Measurements from ENCODE around the gene PTPRH. TPM values are rescaled to one million over a fixed set of nuclear protein-coding genes. Genes with fewer than 3 reads are reported as not detected.

Gene PTPRH, protein sequence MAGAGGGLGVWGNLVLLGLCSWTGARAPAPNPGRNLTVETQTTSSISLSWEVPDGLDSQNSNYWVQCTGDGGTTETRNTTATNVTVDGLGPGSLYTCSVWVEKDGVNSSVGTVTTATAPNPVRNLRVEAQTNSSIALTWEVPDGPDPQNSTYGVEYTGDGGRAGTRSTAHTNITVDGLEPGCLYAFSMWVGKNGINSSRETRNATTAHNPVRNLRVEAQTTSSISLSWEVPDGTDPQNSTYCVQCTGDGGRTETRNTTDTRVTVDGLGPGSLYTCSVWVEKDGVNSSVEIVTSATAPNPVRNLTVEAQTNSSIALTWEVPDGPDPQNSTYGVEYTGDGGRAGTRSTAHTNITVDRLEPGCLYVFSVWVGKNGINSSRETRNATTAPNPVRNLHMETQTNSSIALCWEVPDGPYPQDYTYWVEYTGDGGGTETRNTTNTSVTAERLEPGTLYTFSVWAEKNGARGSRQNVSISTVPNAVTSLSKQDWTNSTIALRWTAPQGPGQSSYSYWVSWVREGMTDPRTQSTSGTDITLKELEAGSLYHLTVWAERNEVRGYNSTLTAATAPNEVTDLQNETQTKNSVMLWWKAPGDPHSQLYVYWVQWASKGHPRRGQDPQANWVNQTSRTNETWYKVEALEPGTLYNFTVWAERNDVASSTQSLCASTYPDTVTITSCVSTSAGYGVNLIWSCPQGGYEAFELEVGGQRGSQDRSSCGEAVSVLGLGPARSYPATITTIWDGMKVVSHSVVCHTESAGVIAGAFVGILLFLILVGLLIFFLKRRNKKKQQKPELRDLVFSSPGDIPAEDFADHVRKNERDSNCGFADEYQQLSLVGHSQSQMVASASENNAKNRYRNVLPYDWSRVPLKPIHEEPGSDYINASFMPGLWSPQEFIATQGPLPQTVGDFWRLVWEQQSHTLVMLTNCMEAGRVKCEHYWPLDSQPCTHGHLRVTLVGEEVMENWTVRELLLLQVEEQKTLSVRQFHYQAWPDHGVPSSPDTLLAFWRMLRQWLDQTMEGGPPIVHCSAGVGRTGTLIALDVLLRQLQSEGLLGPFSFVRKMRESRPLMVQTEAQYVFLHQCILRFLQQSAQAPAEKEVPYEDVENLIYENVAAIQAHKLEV
- 2.0 TPM for polyA plus RNA-seq (2013, experiment 1 of 2; ENCODE audit: insufficient read length)
- polyA plus RNA-seq (2013, experiment 2 of 2; ENCODE audit: insufficient read length), result 2.9 TPM

GRCh38 chr19:55208880-55209692, at the start of gene PTPRH:
PTPRH (minus strand) TSS chr19:55209501; CDS start chr19:55209433, 68 bp downstream.
- DNase-seq, result no peak

DNA sequence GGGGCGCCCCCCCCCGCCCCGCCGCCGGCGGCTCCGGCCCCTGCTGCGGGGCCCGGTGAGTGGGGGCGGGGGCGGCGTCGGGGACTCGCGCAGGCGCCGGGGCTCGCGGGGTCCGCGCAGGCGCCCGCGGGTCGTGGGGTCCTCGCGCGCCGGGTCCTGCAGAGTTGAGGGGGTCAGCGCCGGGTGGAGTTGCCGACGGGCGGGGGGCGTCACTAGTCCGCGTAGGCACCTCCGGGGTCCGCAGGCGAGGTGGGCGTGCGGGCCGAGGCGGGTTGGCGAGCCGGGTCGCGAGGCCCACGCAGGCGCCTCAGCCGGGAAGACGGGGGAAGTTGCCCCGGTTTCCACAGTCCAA, 49.2 kb upstream of the PTPRH start:
- no peak for DNase-seq

DNA sequence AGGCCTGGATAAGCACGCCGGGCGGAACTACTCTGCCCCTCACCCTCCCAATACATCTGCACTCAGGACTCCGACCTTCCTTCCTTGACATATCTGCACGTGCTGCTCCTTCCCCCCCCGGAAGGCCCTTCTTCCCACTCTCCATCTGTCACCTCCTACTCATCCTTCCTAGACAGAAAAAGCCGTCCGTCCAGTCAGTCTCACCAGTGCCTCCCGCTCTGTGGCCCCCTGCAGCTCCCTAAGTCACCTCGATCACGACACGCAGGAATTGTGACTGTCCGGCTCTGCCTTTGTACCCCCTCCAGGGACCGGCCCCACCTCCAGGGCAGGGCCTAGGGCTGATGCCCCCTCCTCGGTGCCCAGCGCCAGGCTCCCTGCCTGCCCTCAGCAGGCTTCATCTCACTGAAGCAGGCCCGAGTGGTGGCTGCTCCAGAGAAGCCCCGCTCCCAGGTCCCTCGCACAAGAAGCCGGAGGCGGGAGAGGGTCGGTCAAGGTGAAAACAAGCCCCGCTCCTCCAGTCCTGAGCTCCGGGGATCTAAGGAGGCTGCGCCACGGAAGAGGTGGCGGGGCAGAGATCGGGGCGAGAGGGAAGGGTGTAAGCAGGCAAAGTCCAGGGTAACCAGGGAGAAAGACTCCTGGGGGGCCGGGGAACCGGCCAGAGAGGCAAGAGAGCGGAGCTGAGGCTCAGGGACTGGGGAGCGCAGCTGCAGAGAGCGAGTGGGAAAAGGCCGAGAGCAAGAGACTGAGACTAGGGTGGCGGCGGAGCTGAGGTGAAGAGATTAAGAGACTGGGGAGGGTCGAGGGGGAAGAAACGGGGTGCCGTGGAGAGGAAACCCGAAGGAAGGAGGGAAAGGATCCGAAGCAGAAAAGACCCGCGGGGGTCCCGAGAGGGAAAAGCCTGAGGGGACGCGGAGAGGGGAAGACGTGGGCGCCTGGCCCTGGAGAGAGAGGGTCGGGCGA, 48.4 kb upstream of the PTPRH start:
- DNase-seq, result no peak

GRCh38 chr19:55256562-55257460, 47.5 kb upstream of the PTPRH start:
- DNase-seq, result no peak

- no peak for DNase-seq
Measured at GRCh38 chr19:55255618-55256423, 46.5 kb upstream of the PTPRH start.

GRCh38 chr19:55254625-55254977, 45.3 kb upstream of the PTPRH start:
- DNase-seq, result no peak

DNA sequence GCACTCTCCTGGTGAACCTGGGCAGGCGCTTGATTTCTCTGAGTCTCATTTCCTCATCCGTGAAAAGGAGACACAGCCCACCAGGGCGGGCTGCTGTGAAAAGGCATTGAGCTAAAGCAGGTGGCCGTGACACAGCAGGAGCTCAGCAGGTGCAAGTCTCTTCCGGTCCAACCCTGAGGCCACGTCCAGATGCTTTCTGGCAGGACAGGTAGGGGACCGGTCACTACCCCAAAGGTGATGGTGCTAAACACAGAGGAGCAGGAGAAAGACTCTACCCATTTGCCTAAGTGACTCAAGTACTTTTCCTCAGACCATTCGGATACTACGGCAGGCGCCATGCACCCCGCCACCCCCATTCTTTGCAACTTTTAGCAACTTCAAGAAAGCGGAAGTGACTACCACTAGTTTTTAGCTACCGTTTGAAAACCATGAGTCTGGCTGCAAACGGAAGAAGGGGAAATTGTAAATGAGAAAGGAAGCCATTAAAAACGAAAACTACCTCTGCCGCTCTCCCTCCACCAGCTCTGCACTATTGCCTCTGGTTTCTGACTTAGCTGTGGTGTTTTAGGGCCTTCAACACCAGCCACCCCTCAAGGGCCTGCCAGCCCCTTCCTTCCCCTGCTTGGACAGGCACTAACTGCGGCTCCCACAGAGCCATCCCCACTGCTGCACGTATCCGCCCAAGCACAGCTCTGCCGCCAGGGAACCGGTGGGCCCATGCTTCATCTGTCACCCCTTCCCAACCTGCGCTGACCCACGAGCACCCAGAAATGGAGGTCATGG, 44.7 kb upstream of the PTPRH start:
- DNase-seq, result no peak

DNA sequence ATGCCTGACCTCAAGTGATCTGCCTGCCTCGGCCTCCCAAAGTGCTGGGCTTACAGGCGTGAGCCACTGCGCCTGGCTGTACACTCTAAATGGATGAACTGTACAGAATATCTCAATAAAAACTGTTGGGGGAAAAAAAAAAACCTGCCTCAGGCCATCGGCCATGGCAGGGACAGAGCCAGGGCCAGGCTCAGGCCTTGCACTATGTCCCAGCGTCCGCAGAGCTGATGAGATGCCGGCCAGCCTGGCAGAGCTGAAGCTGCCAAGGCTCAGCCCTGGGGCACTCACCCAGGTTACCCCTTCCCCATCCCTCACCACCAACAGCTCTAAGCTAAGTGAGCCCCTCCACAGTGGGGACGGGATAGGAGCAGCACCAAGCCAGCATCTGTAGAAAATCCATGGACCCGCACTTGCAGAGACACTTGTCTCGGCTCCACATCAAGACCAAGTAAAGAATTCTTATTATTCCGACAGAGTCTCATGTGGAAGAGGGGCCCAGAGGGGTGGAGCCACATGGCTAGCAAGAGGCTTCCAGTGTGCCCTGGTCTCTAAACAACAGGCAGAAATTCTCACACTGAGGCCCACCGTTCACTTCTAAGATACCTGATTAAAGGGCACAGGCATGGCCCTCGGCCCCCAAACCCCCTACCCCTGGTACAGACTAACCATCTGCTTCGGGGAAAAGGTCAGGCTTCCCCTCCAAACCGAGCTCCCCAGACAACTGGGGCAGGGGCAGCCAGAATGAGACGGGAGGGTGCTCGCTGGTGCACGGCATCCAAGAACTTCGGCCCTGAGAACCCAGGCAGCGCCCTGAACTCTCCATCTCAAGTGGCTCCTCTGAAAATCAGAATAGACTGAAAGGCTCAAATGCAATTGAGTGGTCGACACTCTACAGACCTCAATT, 43.7 kb upstream of the PTPRH start:
- DNase-seq, result no peak

- DNase-seq, result peak; percentile 10
Measured at GRCh38 chr19:55251341-55252081, 42.2 kb upstream of the PTPRH start.

DNA sequence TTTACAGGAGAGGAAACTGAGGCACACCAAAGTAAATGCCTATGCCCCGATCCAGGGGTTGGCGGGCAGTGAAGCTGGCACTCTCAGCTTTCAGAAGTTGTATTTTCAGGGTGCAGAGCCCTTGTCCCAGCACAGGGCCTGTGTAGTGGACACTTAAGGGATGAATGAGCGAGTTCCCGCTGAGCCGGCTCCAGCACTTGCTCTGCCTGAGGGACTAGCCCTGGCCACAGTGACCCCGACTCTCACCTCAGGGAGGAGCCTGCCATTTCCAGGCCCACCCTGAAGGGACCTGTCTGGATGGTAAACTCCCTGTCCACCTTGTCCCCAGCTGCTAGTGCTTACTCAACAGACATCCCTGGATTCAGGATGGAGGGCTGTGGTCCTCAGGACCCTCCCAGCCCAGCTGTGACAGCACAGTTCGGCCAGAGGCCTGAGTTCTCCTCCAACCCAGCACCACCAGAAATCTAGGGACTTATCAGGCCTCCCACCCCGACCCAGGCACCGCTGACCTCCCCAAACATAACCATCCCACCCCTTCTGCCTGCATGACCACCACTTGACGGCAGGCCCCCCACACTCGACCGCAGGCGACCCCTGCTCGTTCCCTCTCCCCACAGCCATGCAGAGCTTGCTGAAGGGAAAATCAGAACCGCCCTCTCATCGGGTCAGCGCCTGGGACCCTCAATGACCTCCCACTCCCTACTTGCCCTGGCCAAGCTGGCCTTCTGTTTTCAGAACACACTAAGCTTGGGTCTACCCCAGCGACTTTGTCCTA, 41.1 kb upstream of the PTPRH start:
- DNase-seq, result no peak

DNA sequence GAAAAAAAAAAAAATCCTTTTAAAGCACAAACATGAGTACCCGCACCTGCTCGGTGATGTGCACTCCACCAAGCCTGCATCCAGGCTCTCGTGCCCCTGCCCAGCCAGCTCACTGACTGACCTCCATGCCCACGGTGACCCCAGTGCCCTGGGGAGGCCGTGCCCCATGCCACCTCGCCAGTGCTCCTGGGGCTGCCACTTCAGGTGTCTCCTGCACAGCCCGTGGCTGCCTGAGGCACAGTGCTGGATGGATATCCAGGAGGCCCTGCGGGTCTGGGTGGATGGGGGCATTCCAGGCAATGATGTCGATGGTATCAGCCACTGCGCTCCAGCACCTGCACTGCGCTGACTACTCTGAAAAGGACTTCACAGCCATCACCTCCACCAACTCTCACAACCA, 40.5 kb upstream of the PTPRH start:
- DNase-seq, result no peak

- no peak for DNase-seq
Measured at GRCh38 chr19:55248704-55249103, 39.4 kb upstream of the PTPRH start.

- no peak for DNase-seq
Measured at GRCh38 chr19:55248166-55248675, 38.9 kb upstream of the PTPRH start.

DNA sequence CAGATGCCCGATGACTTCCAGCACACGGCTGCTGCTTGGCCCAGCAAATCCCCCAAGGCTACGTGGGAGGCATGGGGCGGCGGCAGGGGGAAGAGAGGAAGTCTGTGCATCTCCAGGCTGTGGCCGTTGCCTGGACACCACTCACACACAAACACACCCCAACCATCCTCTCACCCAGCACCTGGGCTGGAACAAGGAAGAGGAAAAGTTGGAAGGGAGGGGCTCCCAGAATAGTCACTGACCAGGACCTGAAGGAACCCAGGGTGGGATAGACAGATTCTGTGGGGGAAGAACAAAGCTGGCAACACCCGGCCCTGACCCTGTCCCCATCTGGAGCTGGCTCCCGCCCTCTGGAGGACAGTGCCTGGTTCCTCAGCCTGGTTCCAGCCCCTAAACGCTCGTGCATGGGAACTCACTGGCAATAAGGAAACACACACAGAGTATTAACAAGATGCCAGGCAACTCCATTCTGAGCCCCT, 38.4 kb upstream of the PTPRH start:
- no peak for DNase-seq
